Left lung (tissue), 10 donors: ENCODE measurements around the gene CDH13. TPM values are rescaled to one million over a fixed set of nuclear protein-coding genes. Genes with fewer than 3 reads are reported as not detected.

Experiments used
- ATAC-seq: fragments of 200-7000 bp; cut with Tn5 transposase; one replicate; pipeline ENCODE4 v1.9.1; 2020; ENCODE audit warnings: moderate library complexity
- DNase-seq, 4 donors: peaks; one replicate each; pipeline ENCODE4 v3.0.0-alpha.2; 2013 to 2020
- H3K27ac ChIP-seq, 2 donors: fragments of 200-600 bp; sonication (generic) in 1 of 2; one replicate each; pipeline versions ENCODE4 v1.5.0 to v1.8.0; 2020 to 2021
- H3K27me3 ChIP-seq, 2 donors: fragments of 200-600 bp; sonication (generic) in 1 of 2; one replicate each; pipeline versions ENCODE4 v1.5.0 to v1.8.0; 2020 to 2021
- H3K36me3 ChIP-seq, 2 donors: fragments of 200-600 bp; sonication (generic) in 1 of 2; one replicate each; pipeline versions ENCODE4 v1.5.0 to v1.8.0; 2020 to 2021
- H3K4me1 ChIP-seq, 2 donors: fragments of 200-600 bp; one replicate each; pipeline ENCODE4 v1.8.0; 2021
- H3K4me3 ChIP-seq, 2 donors: fragments of 200-600 bp; sonication (generic) in 1 of 2; one replicate each; pipeline versions ENCODE4 v1.5.0 to v1.8.0; 2020 to 2021; ENCODE audit warnings: mild to moderate bottlenecking in 1 of 2
- H3K9me3 ChIP-seq, 2 donors: fragments of 200-600 bp; sonication (generic) in 1 of 2; one replicate each; pipeline versions ENCODE4 v1.5.0 to v1.8.0; 2020 to 2021
- CTCF ChIP-seq, 2 donors: fragments of 200-600 bp; sonication (generic) in 1 of 2; IDR thresholded peaks; one replicate each; pipeline versions ENCODE4 v1.5.0 to v1.8.0; 2021; ENCODE audit warnings: antibody characterized with exemption in 2 of 2
- intact Hi-C, 2 donors: fragments of 100-400 bp; cut with DNase I; formaldehyde crosslinking; loops; one replicate each; pipeline versions ENCODE4 v1.11.2 to v1.14.2; 2022
- polyA plus RNA-seq, 6 donors: library from polyadenylated mRNA; unstranded; fragments of 120-200 nt; gene quantifications; one replicate each; pipeline ENCODE4 v1.2.1, GENCODE V29; 2013; ENCODE audit not compliant: insufficient read length in 6 of 6
- total RNA-seq, 2 donors: library from RNA; stranded (reverse); fragmentation: NEBNext Ultra II Directional; extraction: Animal tissue kit (Norgen Biotek cat#: 25700); gene quantifications; one replicate each; pipeline ENCODE4 v1.2.1, GENCODE V29; 2021
- donor health status: DM: no; HTN: yes; CAD: no.
- donor health status: DM: no; HTN: no; CAD: no.

The CDH13 gene
- total and polyA plus RNA-seq, 8 donors: 2.7 to 20.3 (median 3.2) TPM

DNA sequence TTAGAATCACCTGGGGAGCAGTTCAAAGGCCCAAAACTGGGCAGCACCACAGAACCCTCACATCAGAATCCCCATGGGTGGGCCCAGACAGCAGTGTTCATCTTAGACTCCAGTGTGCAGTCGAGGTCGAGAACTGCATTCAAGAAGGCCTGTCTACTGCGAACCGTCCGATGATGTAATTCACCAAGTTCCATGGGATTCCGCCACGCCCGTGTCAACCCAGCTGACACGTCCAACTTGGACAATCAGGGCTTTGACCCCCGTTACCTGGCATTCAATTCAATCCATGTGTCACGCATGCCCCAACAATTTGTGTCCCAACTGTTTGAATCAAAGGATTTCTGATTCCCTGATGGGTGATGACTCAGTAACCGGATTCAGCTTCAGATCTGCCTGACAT is 1190.3 kb downstream of the CDH13 start:
- Histone ChIP-seq H3K27ac (no peak overlapping the region), H3K27me3 (no peaks in the 10 kb centered on the region), H3K4me3 (no peak overlapping the region), H3K4me1 (peaks cover 8 to 13% of the 10 kb centered on the region in 2 donors), H3K36me3 (peaks cover 0 to 14% of the 10 kb centered on the region in 2 donors), H3K9me3 (no peaks in the 10 kb centered on the region)
- DNase-seq: no peak
- ATAC-seq: no peak
- TF ChIP-seq CTCF (IDR thresholded peaks at IDR 0.05): no peak
- intact Hi-C loops: no loop called here

DNA sequence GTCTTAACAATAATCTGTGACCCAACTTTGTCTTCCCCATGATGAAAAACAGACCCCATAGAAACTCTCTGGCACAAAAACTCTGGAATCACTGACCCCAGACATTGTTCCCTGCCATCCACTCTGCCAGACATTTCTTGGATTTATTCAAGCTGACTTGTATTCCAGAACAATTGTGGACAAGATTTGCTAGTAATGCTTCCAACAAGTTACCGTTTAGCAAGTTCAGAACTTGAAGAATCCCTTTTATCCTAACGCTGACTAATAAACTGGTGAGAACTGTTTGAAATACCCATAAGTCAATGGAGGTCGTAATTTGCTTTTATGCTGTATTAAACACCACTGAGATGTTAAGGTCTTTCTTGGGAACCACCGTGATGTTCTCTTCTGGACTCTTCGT is 1191.5 kb downstream of the CDH13 start:
- H3K36me3 ChIP-seq: peaks cover 0 to 2% of the 10 kb centered on the region in 2 donors
- peaks cover 5 to 13% of the 10 kb centered on the region in 2 donors for H3K4me1 ChIP-seq
- ATAC-seq (no peak), DNase-seq (no peak)
- TF ChIP-seq CTCF (IDR thresholded peaks at IDR 0.05): no peak
- no peak overlapping the region for H3K27ac ChIP-seq
- no peaks in the 10 kb centered on the region for H3K9me3 ChIP-seq
- no peaks in the 10 kb centered on the region for H3K27me3 ChIP-seq
- intact Hi-C loops: no loop called here
- no peak overlapping the region for H3K4me3 ChIP-seq

GRCh38 chr16:83819361-83819760 is 1192.6 kb downstream of the CDH13 start:
- Histone ChIP-seq H3K27ac (no peak overlapping the region), H3K27me3 (no peaks in the 10 kb centered on the region), H3K9me3 (no peaks in the 10 kb centered on the region), H3K36me3 (no peaks in the 10 kb centered on the region), H3K4me1 (peaks cover 0 to 7% of the 10 kb centered on the region in 2 donors), H3K4me3 (no peak overlapping the region)
- DNase-seq: no peak
- intact Hi-C loops: no loop called here
- TF ChIP-seq CTCF (IDR thresholded peaks at IDR 0.05): no peak
- ATAC-seq: peak; percentile 29

DNA sequence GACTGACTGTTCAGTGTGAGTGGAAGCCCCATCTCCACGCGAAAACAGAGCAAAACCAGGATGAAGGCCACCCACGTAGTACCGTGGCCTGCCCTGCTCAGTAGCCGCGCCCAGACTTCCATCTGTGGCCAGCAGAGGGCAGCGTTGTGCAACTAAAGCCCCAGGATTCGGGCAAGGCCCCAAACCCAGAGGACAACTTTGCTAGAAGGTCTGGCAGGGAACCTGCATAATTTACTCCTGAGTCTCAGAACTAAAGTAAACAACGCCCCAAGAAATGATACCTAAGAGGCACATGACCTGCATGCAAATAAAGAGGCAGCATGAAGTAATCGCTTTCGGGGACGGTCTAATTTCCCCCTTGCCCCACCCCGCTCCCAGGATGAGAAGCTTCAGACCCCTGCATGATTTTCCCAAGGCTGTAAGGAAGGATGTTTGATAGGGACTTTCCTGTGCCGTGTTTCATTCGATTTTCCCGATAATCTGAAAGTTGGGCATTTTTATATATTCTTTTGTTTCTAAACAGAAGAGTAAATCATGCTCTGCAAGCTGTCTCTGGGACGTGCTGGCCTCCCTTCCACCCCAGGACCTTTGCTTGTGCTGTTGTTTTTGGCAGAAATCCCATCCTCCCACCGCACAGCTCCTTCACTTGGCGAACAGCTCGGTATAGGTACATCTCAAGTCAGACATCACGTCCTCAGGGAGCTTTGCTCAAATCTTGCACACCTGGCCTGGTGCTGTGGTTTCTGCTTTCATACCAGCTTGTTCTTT is 1199.6 kb downstream of the CDH13 start:
- TF ChIP-seq CTCF (IDR thresholded peaks at IDR 0.05): peak; percentile 61 to 95
- intact Hi-C loops: no loop called here

DNA sequence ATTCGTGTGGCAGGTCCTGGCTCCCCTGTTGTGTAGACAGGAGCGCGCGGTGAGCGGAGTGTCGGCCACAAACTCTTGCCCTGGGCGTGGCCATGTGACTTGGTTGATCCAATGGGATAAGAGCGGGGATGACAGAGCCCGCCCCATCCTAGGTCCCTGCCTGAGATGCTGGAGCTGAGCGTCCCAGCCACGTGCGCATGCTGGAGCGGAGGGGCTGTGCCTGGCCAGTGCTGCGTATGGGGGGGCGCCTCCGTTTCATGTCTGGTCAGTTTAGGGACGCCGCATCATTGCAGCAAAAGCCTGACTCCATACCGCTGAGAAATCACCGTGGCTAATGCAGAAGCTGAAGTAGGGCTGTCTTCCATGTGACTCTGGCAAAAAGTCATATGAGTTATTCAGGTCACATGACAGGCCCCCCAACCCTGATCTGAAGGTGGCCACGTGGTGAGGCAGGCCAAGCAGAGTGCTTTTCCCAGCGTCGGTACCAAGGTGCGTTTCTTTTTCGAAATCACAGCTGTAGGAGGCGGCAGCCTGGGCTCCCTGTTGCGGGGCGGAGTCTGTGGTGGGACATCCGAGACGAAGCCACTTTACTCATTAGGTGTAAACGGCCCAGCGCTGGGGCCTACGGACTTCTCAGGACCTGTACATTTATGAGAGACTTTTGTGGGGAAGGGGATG is 1203.5 kb downstream of the CDH13 start:
- no peak for TF ChIP-seq CTCF (IDR thresholded peaks at IDR 0.05)
- no peaks in the 10 kb centered on the region for H3K9me3 ChIP-seq
- no peak overlapping the region for H3K27ac ChIP-seq
- intact Hi-C loops: no loop called here
- no peak for DNase-seq
- H3K36me3 ChIP-seq: no peaks in the 10 kb centered on the region
- no peak overlapping the region for H3K4me3 ChIP-seq
- no peak for ATAC-seq
- H3K4me1 ChIP-seq: peaks cover 0 to 8% of the 10 kb centered on the region in 2 donors
- H3K27me3 ChIP-seq: no peaks in the 10 kb centered on the region

More for the DNA sequence above, 1199.6 kb downstream of the CDH13 start:
- no peaks in the 10 kb centered on the region for H3K27me3 ChIP-seq
- H3K4me1 ChIP-seq: peaks cover 0 to 8% of the 10 kb centered on the region in 2 donors
- H3K36me3 ChIP-seq: no peaks in the 10 kb centered on the region
- H3K9me3 ChIP-seq: no peaks in the 10 kb centered on the region
- ATAC-seq (peak; percentile 99), DNase-seq (peak; percentile 65 to 95 (median 78))
- H3K27ac ChIP-seq: no peak overlapping the region
- no peak overlapping the region for H3K4me3 ChIP-seq
